Glomerular endothelial cell (primary cell): Measurements from ENCODE around the gene PPM1F. TPM values are rescaled to one million over a fixed set of nuclear protein-coding genes. Genes with fewer than 3 reads are reported as not detected.

Source experiments
- DNase-seq: peaks from one replicate; pipeline ENCODE4 v3.0.0-alpha.2; 2011; ENCODE audit warnings: low read depth, low spot score; ENCODE audit errors: extremely low read depth
- total RNA-seq: library from RNA; depleted of rRNA; stranded (reverse); fragments of >200 nt; gene quantifications from 2 replicates; pipeline ENCODE4 v1.2.3, GENCODE V29; 2015

The PPM1F gene
- total RNA-seq, 1 donor from 2014 or later = 208 TPM

DNA sequence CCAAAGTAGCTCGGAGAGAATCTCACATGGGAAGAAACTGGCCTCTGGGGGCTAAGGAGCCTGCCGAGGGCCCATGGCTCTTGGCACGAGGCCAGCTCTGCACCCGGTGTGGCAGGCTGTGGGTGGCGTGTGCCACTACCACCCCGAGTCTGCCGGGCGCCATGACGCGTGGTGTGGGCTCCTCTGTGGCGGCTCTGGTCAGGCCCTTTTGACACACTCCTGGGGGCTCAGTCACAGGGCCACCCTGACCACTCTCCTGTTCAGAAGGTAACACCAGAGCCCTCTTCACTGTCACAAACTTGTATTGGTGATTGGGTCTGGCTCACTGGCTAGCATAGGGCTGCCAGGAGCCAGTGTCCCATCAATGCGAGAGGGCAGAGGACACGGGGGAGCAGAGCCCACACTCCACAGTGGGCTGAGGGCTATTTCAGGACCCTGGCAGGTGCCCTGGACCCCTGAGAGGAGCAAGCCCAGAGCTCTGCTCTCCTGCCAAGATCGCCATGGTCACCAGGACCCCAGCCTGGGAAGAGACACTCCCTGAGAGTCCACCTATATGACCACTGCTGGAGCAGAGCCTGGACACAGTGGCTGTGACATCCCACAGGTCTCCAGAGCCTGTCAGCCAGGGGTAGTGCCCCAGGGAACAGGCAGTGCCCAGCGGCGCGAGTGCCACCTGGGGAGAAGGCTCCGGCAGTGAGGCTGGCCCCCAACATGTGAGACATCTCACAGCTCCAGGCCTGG, 8.6 kb upstream of the PPM1F start:
- no peak for DNase-seq

DNA sequence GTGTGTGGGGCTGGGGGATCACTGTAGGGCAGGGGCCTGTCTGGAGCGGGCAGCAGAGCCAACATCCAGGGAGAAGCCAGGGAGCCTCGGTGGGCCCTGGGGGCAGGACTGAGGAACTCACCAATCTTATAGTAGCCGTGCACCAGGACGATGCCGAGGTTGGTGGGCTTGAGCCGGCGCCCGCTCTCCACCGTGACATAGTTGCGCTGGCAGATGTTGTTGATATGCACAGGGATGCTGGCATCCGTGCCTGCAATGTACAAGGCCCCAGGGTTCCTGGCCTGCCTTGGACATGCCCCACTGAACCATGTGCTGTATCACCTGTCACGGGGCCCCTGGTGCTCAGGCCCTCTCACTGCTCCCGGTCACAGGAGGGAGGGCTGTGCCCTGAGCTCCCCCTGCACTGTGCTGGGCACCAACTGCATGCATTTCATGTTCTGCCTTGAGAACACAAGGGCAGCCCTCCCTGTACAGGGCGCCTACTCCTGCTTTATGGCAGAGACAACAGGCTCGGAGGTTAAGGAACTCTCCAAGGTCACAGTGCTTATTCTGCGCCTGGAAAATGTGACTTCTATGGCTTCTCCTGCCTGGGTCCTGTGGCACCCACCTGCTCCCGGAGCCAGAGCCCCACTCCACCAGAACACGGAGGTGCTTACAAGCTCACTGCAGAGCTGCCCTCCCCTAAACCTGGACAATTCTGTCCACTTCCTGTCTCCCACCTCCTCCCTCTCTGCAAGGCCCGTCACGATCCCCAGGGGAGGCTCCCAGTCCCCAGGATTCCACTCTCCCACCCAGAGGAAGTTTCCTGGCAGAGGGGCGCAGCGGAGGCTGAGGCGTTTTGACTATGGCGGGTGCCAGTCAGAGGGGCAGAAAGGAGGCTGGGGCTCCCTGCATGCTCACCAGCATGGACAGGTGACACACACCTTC, 7.8 kb upstream of the PPM1F start:
- no peak for DNase-seq

DNA sequence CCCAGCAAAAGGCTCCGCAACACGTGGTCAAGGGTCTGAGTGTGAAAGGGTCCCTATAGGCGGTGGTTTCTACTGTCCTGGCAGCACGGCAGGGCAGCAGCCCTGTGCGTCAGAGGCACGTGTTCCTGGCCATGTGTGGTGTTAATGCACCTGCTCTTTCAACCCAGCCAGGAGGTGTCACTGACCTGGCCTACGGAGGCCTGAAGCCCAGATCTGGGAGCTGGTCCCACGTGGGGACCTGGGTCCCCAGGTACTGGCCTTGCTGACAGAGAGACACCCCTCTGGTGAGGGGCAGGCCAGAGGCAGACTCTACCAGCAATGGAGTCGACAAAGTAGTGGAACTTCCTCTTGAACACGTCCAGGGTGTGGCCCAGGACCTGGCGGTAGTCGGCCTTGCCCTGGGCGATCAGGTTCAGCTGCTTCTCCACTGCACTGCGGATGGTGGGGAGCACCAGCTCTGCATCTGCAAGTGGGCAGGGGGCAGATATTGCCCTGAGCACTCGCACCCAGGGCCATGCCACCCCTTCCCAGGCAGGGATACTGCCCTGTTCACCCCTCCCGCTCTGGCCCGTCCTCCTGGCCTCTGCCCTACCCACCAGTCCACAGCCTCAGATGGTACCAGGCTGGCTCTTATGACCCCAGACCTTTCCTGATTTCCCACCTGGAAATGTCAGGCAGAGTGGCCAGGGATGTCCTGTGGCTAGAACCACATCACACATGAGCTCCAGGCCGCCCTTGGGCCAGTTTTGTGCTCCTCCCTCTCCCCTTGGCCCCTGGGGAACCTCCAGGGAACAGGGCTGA, 6.8 kb upstream of the PPM1F start:
- DNase-seq = no peak

DNA sequence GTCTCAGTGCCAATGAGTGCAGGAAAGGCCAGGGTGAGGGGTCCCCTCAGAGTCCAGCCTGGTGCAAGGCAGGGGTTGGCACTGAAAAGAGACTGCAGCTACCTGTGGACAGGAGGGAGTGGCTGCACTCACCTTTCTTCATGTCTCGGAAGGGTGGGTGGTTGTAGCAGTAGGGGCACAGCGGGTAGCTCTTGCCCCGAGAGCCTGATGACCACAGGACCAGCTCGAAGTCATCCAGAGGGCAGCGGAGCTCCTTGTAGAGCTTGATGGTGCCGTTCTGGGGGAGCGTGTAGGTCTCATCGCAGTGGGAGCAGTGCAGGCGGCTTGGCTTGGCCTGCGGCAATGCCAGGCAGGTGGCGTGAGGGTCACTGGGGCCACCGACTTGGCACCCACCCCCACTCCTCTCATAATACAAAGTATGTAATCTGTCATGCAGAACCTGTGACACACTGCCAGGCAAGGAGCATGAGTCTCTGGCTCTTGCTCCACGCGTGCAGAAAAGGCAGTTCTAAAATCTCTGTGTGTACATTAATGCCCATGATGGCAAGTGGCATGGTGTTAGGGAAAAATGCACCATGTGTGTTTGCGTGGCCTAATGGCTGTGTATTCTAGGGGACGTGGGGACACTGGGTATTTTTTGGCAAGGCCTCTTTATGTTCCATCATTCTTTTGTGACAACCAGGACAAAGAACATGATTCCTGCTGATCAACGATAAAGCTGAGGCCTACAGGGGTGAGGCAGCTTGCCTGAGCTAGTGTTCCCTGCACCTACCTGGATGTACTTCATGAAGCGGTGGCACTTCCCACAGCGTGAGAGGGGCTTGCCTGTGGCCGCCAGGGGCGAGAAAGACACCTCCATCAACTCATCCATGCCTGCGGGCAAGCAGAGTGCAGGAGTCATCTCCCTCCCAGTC, 6.0 kb upstream of the PPM1F start:
- DNase-seq = no peak

DNA sequence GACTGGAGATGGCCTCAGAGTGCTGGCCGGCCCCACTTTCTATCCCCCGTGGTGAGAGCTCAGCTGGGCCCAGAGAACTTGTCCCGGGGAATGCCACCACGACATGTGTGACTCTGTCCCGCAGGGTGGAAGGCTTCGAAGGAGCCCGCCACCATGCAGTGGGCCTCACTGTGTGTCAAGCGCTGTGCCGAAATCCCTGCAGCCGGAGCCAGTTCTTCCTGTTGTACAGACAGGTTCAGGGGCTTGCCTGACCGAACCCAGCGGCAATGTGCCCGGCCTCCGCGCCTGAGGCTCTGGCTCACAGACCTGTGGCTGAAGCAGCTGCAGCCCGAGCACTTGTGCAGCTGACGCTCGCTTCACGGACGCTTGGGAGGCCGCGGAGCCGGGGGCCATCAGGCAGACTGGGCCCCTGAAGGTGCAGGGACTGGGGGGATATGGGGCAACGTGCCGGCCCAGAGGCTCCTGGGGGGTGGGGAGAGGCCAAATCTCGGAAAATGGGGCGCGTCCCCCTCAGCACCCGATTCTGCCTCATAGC, 650 bp downstream of the PPM1F start:
- DNase-seq = no peak

DNA sequence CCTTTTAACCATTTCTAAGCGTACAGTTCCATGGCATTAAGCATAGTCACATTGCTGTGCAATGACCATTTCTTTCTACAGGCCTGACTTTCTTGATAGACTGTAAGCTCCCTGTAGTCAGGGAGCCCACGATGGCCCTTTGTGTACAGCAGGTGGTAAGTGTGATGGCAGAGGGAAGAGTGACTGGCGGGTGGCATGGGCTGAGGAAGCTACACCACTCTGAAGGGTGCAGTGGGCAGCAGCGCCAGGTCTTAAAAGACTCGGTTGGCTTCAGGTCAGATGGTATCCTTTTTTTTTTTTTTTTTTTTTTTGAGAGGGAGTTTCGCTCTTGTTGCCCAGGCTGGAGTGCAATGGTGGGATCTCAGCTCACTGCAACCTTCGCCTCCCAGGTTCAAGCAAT, 1.6 kb downstream of the PPM1F start:
- DNase-seq = no peak

DNA sequence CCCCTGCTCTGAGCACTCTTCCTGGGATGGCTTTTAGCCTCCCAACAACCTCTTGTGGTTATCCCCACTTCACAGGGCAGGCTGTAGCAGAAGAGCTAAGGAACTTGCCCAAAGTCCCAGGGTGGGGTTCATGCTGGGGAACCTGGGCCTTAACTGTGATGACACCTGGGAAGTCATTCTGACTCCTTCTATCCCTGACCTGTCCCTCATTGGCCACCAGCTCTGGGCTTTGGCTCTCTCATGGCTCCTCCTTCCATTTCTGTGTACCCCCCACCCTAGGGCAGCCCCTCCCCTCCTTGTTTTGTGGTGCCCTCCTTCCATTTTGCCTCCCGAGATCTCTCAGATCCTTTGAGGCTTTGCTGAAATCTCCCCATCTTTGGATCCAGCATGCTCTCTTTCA, 2.7 kb downstream of the PPM1F start:
- no peak for DNase-seq

DNA sequence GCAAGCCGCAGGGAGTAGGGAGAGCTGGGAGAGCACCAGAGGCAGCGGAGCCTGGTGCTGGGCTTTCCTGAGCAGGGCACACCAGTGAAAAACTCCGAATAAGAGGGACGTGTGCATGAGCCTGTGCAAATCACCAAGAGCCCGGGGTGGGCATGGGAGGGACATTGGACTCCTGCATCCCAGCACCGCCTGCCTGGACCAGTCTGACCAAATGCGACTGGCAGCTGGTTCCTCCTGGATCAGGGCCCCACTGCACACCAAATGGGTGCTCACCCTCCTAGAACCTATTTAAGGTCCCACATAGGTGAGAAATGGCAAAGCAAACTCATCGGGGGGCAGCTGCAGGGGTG, 3.1 kb downstream of the PPM1F start:
- DNase-seq = no peak

DNA sequence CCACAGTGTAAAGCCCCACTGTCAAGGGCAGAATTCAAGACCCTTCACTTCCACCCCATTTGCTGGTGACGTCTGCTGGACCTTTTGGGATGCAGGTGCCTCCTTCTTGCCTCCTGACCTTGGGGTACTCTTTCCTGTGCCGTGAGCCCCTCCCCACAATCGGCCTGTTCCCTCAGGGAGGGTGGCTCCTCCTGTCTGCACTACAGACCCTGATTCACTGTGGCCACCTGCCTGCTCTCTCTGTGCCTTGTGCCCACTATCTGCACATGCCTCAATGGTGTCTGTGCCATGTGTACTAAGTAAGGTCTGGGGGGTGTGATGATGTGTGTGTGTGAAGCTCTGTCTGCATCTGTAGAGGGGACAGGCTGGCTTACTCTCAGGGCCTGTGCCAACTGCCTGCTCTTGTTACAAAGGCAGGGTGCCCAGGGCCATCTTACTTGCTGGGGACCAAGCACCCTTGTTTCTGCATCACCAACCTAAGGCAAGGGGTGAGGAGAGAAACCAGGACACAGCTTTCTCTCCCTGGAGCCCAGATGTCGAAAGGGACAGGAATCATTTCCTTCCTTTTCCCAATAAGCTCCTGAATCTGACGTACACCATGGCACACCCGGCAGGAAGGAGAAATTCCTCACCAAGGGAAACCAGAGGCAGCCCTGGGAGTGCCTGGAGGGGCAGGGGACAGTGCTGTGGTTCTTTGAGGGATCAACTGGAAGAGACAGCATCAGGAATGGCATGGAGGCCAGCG, 3.7 kb downstream of the PPM1F start:
- no peak for DNase-seq

DNA sequence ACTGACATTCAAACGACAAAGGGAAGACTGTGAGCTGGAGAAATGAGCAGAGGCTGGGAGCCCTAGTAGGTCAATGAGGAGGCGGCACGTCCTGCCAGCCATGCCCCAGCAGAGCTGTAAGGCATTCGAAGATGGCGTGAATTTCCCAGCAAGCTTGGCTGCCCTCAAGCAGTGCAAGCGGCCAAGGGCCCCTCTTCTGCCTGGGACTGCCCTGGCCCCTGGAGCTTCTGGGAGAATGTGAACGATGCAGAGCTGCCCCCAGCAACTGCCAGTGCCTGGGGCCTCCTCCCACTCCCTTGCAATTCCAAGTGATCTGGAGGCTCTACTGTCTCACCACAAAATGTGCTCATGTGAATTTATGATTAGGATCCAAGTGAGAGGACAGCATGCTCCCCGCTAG, 4.3 kb downstream of the PPM1F start:
- no peak for DNase-seq

DNA sequence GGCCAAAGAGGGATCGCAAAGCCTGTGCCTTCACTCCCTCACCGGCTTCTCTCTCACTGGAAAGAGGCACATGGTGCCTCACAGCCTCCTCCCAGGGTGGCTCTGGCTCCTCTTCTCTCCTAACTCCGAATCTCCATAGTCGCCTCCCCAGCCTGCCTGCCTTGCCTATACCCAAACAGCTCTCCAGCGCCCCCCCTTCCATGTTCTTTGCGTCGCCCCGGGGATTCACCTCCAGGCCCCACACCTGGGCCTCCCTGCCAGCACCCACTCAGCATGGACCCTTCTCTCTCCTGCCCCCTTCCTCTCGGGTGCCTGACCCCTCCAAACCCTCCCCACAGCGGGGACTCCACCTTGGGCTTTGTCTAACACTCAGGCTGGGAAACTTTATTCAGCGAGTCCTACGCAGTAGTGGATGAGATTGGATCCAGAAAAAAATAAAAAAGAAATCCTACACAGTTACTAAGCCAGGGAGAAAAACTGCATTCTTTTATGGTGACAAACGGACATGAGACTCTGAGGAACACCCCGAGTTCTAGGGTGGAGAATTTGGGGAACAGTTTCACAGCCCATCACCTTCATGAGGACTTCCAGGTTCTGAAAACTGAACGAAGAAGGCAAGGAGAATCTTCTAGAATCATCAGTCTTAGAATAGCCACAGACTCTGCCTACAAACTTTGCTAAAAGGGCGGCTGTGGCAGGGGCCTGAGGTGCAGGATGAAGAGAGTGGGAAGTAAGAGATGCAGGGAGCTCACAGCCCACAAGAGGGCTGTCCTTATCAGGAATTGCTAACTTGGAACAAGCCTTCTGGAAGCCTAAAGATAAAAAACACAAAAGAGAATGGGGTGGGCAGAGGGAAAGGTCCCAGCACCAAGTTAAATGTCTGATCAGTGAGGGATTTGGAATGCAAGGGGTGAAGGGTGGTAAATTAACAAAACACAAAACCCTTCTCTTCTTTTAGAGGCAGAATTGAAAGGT, 5.3 kb downstream of the PPM1F start:
- no peak for DNase-seq

DNA sequence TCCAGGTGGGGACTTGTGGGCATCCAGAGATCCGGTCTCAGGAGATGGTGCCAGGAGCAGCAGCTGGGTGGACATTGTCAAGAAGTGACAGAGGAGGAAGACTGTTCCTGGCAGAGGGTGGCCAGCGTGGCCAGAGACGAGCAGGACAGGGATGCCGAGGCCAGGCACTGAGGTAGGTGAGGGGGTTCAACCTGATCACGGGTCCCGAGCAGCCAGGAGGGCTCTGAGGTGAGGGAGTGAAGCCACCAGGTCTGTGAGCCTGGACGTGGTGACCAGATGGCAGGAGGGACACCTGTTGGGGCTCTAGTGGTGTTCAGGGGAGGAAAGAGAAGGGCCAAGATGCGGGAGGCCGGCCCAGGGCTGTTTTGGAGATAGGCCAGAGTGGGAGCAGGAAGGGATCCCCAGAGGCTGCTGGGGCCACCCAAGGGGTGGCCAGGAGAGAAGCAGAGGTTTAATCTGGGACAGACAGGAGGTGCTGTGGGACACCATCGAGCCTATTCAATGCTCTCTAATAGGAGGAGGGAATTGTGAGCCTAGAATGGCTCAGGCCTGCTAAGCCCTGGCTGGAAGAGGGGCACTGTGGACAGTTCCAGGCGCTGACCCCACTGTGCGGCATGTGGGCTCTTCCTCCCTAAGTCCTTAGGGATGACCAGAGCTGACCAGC, 6.3 kb downstream of the PPM1F start:
- DNase-seq = no peak

DNA sequence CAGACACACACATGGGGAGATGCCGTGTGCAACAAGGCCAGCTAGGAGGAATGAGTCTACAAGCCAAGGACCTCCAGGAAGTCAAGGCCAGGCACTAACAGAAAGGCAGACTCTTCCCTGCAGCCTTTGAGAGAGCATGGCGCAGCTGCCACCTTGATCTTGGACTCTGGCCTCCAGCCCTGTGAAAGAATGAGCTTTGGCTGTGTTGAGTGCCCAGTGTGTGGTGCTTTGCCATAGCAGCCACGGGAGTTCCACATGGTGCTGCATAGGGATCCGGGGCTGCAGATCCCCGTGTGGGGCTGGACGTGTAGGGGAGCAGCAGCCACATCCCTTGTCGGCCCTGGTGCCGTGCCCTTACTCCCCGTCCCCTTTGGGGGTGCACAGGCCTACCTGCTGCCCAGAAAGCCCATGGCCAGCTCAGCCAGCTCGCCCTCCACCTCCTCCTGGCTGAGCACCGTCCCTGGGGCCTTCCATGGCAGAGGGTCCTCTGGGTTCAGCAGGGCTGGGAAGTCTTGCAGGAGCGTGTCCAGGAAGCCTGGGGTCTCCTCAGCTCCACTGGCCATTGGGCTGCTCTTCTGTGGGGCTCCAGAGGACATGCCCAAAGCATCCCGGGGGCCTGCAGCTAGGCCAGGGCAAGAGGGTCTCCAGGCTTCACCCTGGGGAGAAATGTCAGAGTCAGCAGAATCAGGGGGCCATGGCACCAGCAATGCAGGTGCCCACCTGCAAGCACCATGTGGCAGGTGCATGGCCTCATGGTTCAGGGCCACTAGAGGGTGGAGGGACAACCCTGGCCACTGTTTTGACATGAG, 7.0 kb downstream of the PPM1F start:
- no peak for DNase-seq

DNA sequence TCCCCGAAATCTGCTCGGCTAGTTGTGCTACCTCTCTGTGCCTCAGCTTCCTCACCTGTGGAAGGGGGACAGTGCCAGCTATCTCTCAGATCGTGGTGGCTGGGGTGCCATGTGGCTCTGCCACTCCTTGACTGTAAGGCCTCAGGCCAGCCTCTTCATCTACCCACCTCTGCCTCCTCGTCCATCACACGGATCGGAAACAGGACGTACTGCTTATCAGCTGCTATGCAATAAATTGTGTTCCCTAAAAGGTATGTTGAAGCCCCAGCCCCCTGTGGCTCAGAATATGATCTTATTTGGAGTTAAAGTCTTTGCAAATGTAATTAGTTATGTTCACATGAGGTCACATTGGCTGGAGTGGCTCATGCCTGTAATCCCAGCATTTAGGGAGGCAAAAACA, 7.8 kb downstream of the PPM1F start:
- no peak for DNase-seq

DNA sequence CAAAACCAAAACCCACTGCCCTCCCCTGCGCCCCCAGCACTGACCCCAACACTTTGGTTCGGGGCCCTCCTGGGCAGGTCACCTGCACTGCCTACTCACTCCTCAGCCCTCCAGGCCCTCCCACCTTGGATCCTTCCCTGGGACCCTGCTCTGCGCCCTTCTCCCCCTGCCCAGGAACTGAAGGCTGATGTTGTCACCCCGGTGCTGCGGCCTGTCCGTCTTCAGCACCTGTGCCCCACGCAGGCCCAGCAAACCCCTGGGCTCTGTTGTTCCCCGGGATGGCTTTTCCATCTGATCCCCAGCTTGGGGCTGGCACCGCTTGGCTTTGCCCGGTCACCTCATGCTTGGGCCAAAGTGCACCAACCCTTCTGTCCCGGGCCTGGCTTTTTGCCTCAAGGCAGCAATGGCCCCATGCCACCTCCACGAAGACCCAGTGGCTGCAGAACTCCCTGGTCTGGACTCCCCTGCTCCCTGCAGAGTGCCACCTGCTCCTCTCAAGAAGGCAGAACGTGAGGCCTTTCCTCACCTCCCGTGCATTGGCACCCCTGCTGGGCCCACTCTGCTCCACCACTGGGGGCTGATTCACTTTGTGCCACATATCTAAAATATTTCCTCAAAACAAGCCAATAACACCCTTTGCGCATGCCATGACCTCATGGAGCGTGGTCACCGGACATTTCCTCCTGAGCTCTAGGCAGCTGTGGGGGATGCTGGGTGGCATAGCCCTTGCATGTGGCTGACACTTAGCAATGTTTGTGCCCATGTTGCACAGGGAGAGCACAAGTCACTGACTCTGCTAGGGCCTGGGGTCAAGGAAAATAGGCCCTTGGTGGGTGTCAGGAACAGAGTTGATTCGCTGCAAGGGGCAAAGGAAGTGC, 8.8 kb downstream of the PPM1F start:
- no peak for DNase-seq
